GM12878 (cell line): Measurements from ENCODE around the gene FAM234B. TPM values are rescaled to one million over a fixed set of nuclear protein-coding genes. Genes with fewer than 3 reads are reported as not detected.

Experiments used
- ATAC-seq: fragments of 200-7000 bp; cut with Tn5 transposase; 3 replicates; pipeline ENCODE4 v1.9.1; 2020; ENCODE audit warnings: mild to moderate bottlenecking, moderate library complexity
- BruUV-seq: library from RNA; stranded (reverse); fragments of 400-500 nt; replicated peaks from 2 replicates; lab custom pipeline; 2021; lab: Mats Ljungman, UMichigan
- CTCF ChIA-PET: fragments of 300-600 bp; sonication (Branson Sonifier 250); formaldehyde crosslinking; extraction: SDS; loops from one replicate; lab custom pipeline; 2021; ENCODE audit warnings: inconsistent platforms; lab: Yijun Ruan, JAX
- POLR2A ChIA-PET: fragments of 350-600 bp; formaldehyde crosslinking; extraction: SDS; loops from one replicate; lab custom pipeline; 2021; ENCODE audit warnings: inconsistent platforms; lab: Charles Lee
- RAD21 ChIA-PET: fragments of 300-600 bp; sonication (Branson Sonifier 250); formaldehyde crosslinking; loops from one replicate; lab custom pipeline; 2023; ENCODE audit warnings: antibody characterized with exemption; ENCODE audit not compliant: unreplicated experiment; lab: Charles Lee
- SMC1A ChIA-PET: fragments of 300-600 bp; sonication (Branson Sonifier 250); formaldehyde crosslinking; loops from one replicate; lab custom pipeline; 2023; ENCODE audit not compliant: unreplicated experiment, uncharacterized antibody; lab: Charles Lee
- DNase-seq: peaks from one replicate; pipeline ENCODE4 v3.0.0-alpha.2; 2011; ENCODE audit warnings: low read depth, low spot score
- FAIRE-seq: peaks from 3 replicates; lab custom pipeline; 2011; peaks lifted over from hg19 to GRCh38; lab: Jason Lieb, UNC
- H2AFZ ChIP-seq: 2 replicates; pipeline ENCODE4 v1.6.0; 2011; ENCODE audit warnings: low read depth, low read length, control low read depth; ENCODE audit not compliant: control insufficient read depth
- H3K27ac ChIP-seq: 2 replicates; pipeline ENCODE4 v1.5.1; 2011; ENCODE audit warnings: control low read depth; ENCODE audit not compliant: control insufficient read depth, insufficient read depth
- H3K27me3 ChIP-seq, 2 experiments: replicated peaks in 1 of 2; 2 replicates each; pipeline versions ENCODE4 v1.6.0 to v1.6.1; 2011; ENCODE audit warnings: low read length in 1 of 2; ENCODE audit not compliant: control insufficient read depth in 2 of 2, insufficient read depth in 2 of 2
- H3K36me3 ChIP-seq, 2 experiments: 2 replicates each; pipeline ENCODE4 v1.5.1; 2011; ENCODE audit warnings: low read length in 1 of 2; ENCODE audit not compliant: control insufficient read depth in 2 of 2, insufficient read depth in 2 of 2
- H3K4me1 ChIP-seq: 2 replicates; pipeline ENCODE4 v1.6.1; 2011; ENCODE audit warnings: mild to moderate bottlenecking, low read length, moderate library complexity, mixed read lengths; ENCODE audit not compliant: control insufficient read depth, insufficient read depth
- H3K4me2 ChIP-seq: 2 replicates; pipeline ENCODE4 v1.6.0; 2011; ENCODE audit warnings: control low read depth; ENCODE audit not compliant: control insufficient read depth, insufficient read depth
- H3K4me3 ChIP-seq: fragments of 200-600 bp; sonication (generic); 2 replicates; pipeline ENCODE4 v1.5.1; 2016
- H3K79me2 ChIP-seq: 2 replicates; pipeline ENCODE4 v1.6.0; 2011; ENCODE audit warnings: low read length; ENCODE audit not compliant: control insufficient read depth, insufficient read depth
- H3K9ac ChIP-seq: 2 replicates; pipeline ENCODE4 v1.8.0; 2011; ENCODE audit warnings: low read length, control low read depth, mixed read lengths; ENCODE audit not compliant: control insufficient read depth, insufficient read depth
- H3K9me3 ChIP-seq: replicated peaks from 3 replicates; pipeline ENCODE4 v1.5.1; 2011; ENCODE audit warnings: mild to moderate bottlenecking, low read length; ENCODE audit not compliant: control insufficient read depth, insufficient read depth
- H4K20me1 ChIP-seq: 2 replicates; pipeline ENCODE4 v1.6.0; 2011; ENCODE audit not compliant: control insufficient read depth, insufficient read depth
- BHLHE40 ChIP-seq, 2 experiments: fragments of 450-650 bp in 1 of 2; IDR thresholded peaks; 2 replicates each; pipeline ENCODE4 v1.6.1; 2011 to 2017; ENCODE audit warnings: low read depth in 2 of 2, borderline replicate concordance in 1 of 2, improper control_type of control experiment in 1 of 2, low read length in 1 of 2, mild to moderate bottlenecking in 1 of 2
- MXI1 ChIP-seq: fragments of 150-350 bp; IDR thresholded peaks from 2 replicates; pipeline ENCODE4 v1.6.1; 2011; ENCODE audit warnings: low read depth, mild to moderate bottlenecking, inconsistent platforms, low read length, improper control_type of control experiment
- RBBP5 ChIP-seq: fragments of 200-600 bp; sonication (generic); conservative IDR thresholded peaks from 2 replicates; pipeline ENCODE4 v1.6.1; 2016
- ZNF687 ChIP-seq: fragments of 450-650 bp; IDR thresholded peaks from 2 replicates; pipeline ENCODE4 v1.6.1; 2017; ENCODE audit warnings: mild to moderate bottlenecking, moderate library complexity
- WGBS: methylation state at CpG from one replicate; pipeline ENCODE4 v1.1.6; 2016; ENCODE audit warnings: low lambda C conversion rate; ENCODE audit not compliant: insufficient replicate concordance, insufficient coverage; ENCODE audit errors: missing lambda C conversion rate; 5-methylcytosine and 5-hydroxymethylcytosine counted together
- in situ Hi-C: fragments of 300-500 bp; cut with MboI; formaldehyde crosslinking; loops from 9 replicates; pipeline ENCODE4 v1.14.3; 2018; ENCODE audit warnings: mixed read lengths
- intact Hi-C: fragments of 100-400 bp; cut with micrococcal nuclease; formaldehyde crosslinking; loops from one replicate; pipeline ENCODE4 v1.14.2; 2022; ENCODE audit not compliant: unreplicated experiment
- polyA plus RNA-seq, 11 experiments: library from polyadenylated mRNA; depleted of rRNA in 4 of 11; unstranded in 6 of 11; stranded (reverse) in 5 of 11; fragments of >200 nt; fragmentation: Nextera tagmentation in 4 of 11; fragmentation: Illumina TruSeq in 1 of 11; extraction: Ambion mirVana in 4 of 11; extraction: Trizol in 1 of 11; gene quantifications; 1 replicate in 1 of 11; 2 replicates in 10 of 11; pipeline versions ENCODE4 v1.2.1 to v1.2.3, GENCODE V29; 2011 to 2016; ENCODE audit warnings: inconsistent platforms in 2 of 11, missing spikeins in 2 of 11, low read depth in 1 of 11
- total RNA-seq, 4 experiments: library from RNA; depleted of rRNA in 3 of 4; stranded (reverse); fragments of >200 nt in 3 of 4; fragmentation: Illumina TruSeq in 1 of 4; extraction: Trizol in 1 of 4; gene quantifications; 2 replicates each; pipeline versions ENCODE4 v1.2.1 to v1.2.3, GENCODE V29; 2013 to 2021

Gene FAM234B
- total and polyA plus RNA-seq, 10 of the 15 experiments (the other 5 are each of a cell fraction or from before 2014, with no cell fraction given), result 0.09 to 2.8 (median 0.18) TPM

- Histone ChIP-seq H3K27ac (no peak overlapping the region), H3K36me3 (no peaks in the 10 kb centered on the region), H2AFZ (no peak overlapping the region), H3K9me3 (no peaks in the 10 kb centered on the region; the same call in 2 of the 3 replicates), H3K4me3 (no peak overlapping the region), H3K27me3 (peaks cover 2 to 12% of the 10 kb centered on the region in 2 experiments; a peak in 3 of 4 replicates), H3K79me2 (no peaks in the 10 kb centered on the region)
- ChIA-PET CTCF (interaction anchor here (1.6 kb wide), 1 partner anchor 107 kb away, joined by 5 read pairs; no protein-coding TSS in a partner anchor), RAD21 (no interaction called here), SMC1A (interaction anchor here (0.7 kb wide), 1 partner anchor 9 kb away, joined by 3 read pairs; no protein-coding TSS in a partner anchor), POLR2A (no interaction called here)
- BruUV-seq, result no TSS peak
- FAIRE-seq, result no peak
- intact Hi-C loops, result no loop called here
- DNase-seq, result no peak
- TF ChIP-seq BHLHE40 (IDR thresholded peaks at IDR 0.05; ENCODE audit: borderline replicate concordance in 1 of 2, low read depth in 2 of 2, low read length in 1 of 2) (no peak), RBBP5 (no peak)
- TF ChIP-seq, all 136 proteins: peak for 0
- Histone ChIP-seq H3K4me2 (no peak overlapping the region), H3K4me1 (peaks cover 3% of the 10 kb centered on the region; the same call in 1 of the 2 replicates), H3K9ac (no peak overlapping the region), H4K20me1 (no peaks in the 10 kb centered on the region)
- in situ Hi-C loops, result no loop called here
- 54% methylated on average over 3 of the region's 3 CpGs for WGBS
- ATAC-seq, result no peak
Observed at GRCh38 chr12:13104409-13104808, 60.2 kb downstream of the FAM234B start.

- H3K79me2 ChIP-seq, result no peaks in the 10 kb centered on the region
- FAIRE-seq, result no peak
- CTCF ChIA-PET, result no interaction called here
- RAD21 ChIA-PET, result no interaction called here
- TF ChIP-seq MXI1 (no peak), ZNF687 (no peak)
- no peaks in the 10 kb centered on the region for H3K36me3 ChIP-seq
- H3K27me3 ChIP-seq, result peaks cover 2 to 9% of the 10 kb centered on the region in 2 experiments; a peak in 3 of 4 replicates
- no peak overlapping the region for H3K4me3 ChIP-seq
- no peak overlapping the region for H3K4me2 ChIP-seq
- no peak overlapping the region for H3K27ac ChIP-seq
- POLR2A ChIA-PET, result no interaction called here
- intact Hi-C loops, result no loop called here
- no peak for DNase-seq
- H3K9me3 ChIP-seq, result no peaks in the 10 kb centered on the region; the same call in 2 of the 3 replicates
- in situ Hi-C loops, result no loop called here
- peaks cover under 1% of the 10 kb centered on the region; the same call in 1 of the 2 replicates for H3K4me1 ChIP-seq
- no peak overlapping the region for H3K9ac ChIP-seq
- ATAC-seq, result no peak
- H2AFZ ChIP-seq, result no peak overlapping the region
- whole genome bisulfite sequencing, result 75% methylated on average over 1 of the region's 1 CpG
- SMC1A ChIA-PET, result interaction anchor here (0.6 kb wide), 1 partner anchor 965 kb away, joined by 3 read pairs; no protein-coding TSS in a partner anchor
- no TSS peak for BruUV-seq
- no peaks in the 10 kb centered on the region for H4K20me1 ChIP-seq
Observed at GRCh38 chr12:13105781-13106180, 61.6 kb downstream of the FAM234B start.
